Activated B cell treated with CpG ODN at 0.5 μM for 24 hours (primary cell): ENCODE measurements around the gene TUBA4B. TPM values are rescaled to one million over a fixed set of nuclear protein-coding genes. Genes with fewer than 3 reads are reported as not detected.

Source experiments
- ATAC-seq: fragments of 200-7000 bp; cut with Tn5 transposase; one replicate; pipeline ENCODE4 v1.10.0; 2021; ENCODE audit warnings: low read depth, mild to moderate bottlenecking, moderate library complexity
- CTCF ChIA-PET: fragments of 350-600 bp; sonication (Branson Sonifier 250); formaldehyde crosslinking; loops from one replicate; lab custom pipeline; 2021; ENCODE audit warnings: antibody characterized with exemption; lab: Charles Lee
- POLR2A ChIA-PET: fragments of 350-600 bp; sonication (Branson Sonifier 250); formaldehyde crosslinking; loops from one replicate; lab custom pipeline; 2021; ENCODE audit warnings: antibody characterized with exemption; lab: Charles Lee
- DNase-seq: peaks from one replicate; pipeline ENCODE4 v3.0.0; 2022
- H3K27ac Mint-ChIP-seq: one replicate; pipeline ENCODE4 v1.8.0; 2020; ENCODE audit warnings: mixed read lengths
- H3K27me3 Mint-ChIP-seq: one replicate; pipeline ENCODE4 v1.8.0; 2021; ENCODE audit warnings: mixed read lengths
- H3K36me3 Mint-ChIP-seq: one replicate; pipeline ENCODE4 v1.8.0; 2021; ENCODE audit warnings: low read depth, mixed read lengths
- H3K4me1 Mint-ChIP-seq: one replicate; pipeline ENCODE4 v1.8.0; 2021; ENCODE audit warnings: mixed read lengths
- H3K4me3 Mint-ChIP-seq: one replicate; pipeline ENCODE4 v1.8.0; 2020; ENCODE audit warnings: mild to moderate bottlenecking, mixed read lengths
- H3K9me3 Mint-ChIP-seq: one replicate; pipeline ENCODE4 v1.8.0; 2020; ENCODE audit warnings: mixed read lengths
- intact Hi-C: fragments of 100-400 bp; cut with micrococcal nuclease; formaldehyde crosslinking; loops from one replicate; pipeline ENCODE4 v1.15.1; 2024
- total RNA-seq: library from RNA; stranded (reverse); gene quantifications from 2 replicates; pipeline ENCODE4 v1.2.3, GENCODE V29; 2022
- TF ChIP-seq, protein P1 (sequence below): fragments of 200-600 bp; IDR thresholded peaks from one replicate; pipeline ENCODE4 v1.8.0; 2022; ENCODE audit warnings: antibody characterized with exemption, mild to moderate bottlenecking

TUBA4B gene
- total RNA-seq, 1 donor from 2014 or later = not detected

DNA sequence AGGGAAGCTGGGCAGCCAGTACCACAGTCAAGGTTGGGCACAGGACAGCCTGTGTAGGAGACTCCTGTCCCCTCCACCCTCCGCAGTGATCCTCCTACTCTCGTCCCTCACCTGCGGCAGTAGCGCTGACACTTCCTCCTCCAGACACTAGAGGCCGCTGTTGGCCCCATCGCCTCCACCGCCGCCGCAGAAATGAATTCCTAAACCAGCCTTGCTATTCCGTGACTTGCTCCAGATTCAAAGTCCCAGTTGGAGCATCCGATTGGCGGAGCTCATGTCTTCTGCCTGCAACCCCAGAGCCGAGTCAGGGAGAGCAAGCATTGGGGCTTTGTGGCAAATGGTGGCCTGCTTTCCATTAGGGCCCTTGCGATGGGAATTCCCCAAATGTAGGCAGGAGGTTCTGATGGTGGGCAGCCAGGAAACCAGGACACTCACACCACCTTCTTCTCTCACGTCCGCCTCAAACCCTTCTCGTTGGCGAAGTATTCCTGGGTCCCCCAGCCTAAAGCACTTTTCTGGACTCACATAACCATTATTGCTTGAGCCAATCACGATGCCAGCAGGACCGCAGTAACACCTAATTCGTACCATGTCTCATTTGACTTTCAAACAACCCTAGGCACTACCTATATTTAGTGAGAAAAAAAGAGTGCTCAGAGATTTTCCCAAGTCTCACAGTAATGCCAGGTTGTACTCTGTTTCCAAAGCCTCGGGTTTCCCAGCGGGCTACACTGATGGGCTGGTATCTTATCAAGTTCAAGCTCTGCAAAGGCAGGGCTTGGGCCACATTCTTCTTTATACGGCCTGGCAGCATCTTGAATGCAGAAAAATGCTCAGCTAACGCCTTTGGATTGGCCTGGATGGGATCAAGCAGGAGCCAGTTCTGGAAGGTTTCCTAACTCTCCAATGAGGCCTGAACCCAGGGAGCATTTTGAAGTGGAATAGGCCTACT, 24.9 kb downstream of the TUBA4B start:
- H3K27me3 Mint-ChIP-seq = no peaks in the 10 kb centered on the region
- ChIA-PET POLR2A (interaction anchor here (0.6 to 8.0 kb wide), 18 partner anchors 9 to 620 kb away, joined by 3 to 260 read pairs (median 10); partner anchors contain the start of genes ABCB6, ANKZF1, ATG9A and CNPPD1), CTCF (interaction anchor here (0.6 to 11.9 kb wide), 18 partner anchors 16 to 248 kb away, joined by 3 to 155 read pairs (median 6); partner anchors contain the start of genes ABCB6, ANKZF1, ATG9A and CNPPD1)
- peak; percentile 79 for DNase-seq
- H3K9me3 Mint-ChIP-seq = no peaks in the 10 kb centered on the region
- peaks cover 51% of the 10 kb centered on the region for H3K4me1 Mint-ChIP-seq
- peak; percentile 15 for ATAC-seq
- intact Hi-C loops = loop anchor here (2.0 to 5.0 kb wide), 2 partner anchors 264 to 567 kb away; partner anchors contain the start of genes CHPF, TMEM198 and TTLL4
- H3K27ac Mint-ChIP-seq = peak overlapping the region; percentile 97
- peak overlapping the region; percentile 89 for H3K4me3 Mint-ChIP-seq
- TF ChIP-seq, protein P1, sequence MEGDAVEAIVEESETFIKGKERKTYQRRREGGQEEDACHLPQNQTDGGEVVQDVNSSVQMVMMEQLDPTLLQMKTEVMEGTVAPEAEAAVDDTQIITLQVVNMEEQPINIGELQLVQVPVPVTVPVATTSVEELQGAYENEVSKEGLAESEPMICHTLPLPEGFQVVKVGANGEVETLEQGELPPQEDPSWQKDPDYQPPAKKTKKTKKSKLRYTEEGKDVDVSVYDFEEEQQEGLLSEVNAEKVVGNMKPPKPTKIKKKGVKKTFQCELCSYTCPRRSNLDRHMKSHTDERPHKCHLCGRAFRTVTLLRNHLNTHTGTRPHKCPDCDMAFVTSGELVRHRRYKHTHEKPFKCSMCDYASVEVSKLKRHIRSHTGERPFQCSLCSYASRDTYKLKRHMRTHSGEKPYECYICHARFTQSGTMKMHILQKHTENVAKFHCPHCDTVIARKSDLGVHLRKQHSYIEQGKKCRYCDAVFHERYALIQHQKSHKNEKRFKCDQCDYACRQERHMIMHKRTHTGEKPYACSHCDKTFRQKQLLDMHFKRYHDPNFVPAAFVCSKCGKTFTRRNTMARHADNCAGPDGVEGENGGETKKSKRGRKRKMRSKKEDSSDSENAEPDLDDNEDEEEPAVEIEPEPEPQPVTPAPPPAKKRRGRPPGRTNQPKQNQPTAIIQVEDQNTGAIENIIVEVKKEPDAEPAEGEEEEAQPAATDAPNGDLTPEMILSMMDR = peak; percentile 62
- H3K36me3 Mint-ChIP-seq = peaks cover 31% of the 10 kb centered on the region

DNA sequence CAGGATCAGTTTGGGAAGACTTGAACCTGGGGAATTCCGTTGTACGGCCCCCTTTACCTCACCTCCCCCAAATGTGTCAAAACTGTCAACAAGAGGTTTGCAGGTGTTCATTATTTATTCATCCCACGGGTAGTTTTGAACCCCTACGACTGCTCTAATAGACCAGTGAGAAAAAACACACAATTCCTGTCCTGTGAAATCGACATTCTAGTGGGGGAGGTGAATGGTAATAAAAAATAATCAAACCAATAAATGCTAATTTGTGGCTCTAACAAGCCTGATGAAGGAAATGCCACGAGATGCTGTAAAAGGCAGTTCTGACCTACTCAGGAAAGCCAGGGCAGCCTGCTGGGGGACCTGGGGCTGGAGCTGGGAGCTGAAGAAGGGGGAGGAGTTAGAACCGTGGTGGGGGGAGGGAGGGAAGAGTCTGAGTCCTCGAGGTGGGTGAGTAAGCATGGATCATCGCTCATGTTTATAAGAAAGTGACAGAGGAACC, 25.7 kb downstream of the TUBA4B start:
- DNase-seq = no peak
- Mint-ChIP-seq H3K4me3 (peak overlapping the region; percentile 89), H3K4me1 (peaks cover 51% of the 10 kb centered on the region), H3K27me3 (no peaks in the 10 kb centered on the region), H3K27ac (peak overlapping the region; percentile 97), H3K9me3 (no peaks in the 10 kb centered on the region), H3K36me3 (peaks cover 38% of the 10 kb centered on the region)
- POLR2A ChIA-PET = interaction anchor here (0.6 to 8.0 kb wide), 22 partner anchors 17 to 1921 kb away, joined by 3 to 260 read pairs (median 8); partner anchors contain the start of genes ABCB6, ANKZF1, ATG9A and CNPPD1
- ATAC-seq = no peak
- TF ChIP-seq, protein P1 = no peak
- intact Hi-C loops = loop anchor here (1.0 to 5.0 kb wide), 16 partner anchors 16 to 882 kb away; partner anchors contain the start of genes ANKZF1, ATG9A, CHPF and GLB1L
- CTCF ChIA-PET = interaction anchor here (0.6 to 11.9 kb wide), 14 partner anchors 15 to 249 kb away, joined by 3 to 155 read pairs (median 5); partner anchors contain the start of genes ANKZF1, ATG9A, CNPPD1 and DNPEP

DNA sequence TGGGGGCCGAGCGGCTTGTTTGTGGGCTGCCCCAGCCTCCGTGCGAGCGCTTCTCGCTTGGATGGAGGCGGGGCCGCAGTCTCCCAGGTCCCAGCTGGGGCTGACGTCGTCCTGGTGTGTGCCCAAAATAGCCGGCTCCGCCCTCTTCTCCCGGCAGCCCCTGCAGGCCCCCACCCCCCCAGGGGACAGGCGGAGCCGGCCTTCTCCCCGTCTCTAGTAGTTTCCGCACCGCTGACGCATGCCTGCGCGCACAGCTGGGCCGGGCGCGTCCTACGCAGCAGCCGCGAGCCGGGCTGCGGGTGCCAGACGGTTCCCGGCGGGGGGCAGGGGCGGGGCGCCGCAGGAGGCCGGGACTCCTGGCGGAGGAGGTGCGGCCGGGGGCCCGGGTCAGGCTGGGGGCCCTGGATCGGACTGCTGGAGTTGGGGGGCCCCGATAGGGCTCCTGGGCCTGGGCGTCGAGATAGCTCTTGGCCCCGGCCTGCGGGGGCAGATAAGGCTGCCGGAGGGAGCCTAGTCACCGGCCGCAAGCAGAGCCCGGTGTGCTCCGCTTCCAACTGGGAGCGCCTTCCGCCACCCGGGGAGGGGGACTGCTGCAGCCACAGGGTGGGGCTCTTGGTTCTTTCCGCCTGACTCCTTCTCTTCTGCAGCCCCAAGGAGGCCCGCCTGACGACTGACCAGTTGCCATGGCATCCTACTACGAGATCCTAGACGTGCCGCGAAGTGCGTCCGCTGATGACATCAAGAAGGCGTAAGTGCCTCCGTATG, 26.3 kb downstream of the TUBA4B start, which contains the start of gene DNAJB2:
TSS of gene DNAJB2 (plus strand) at position 216 of the 765 bp plus-strand sequence. CDS start at position 684, 468 bp downstream.
- Mint-ChIP-seq H3K36me3 (peaks cover 43% of the 10 kb centered on the region), H3K27ac (peak within 1 kb of the TSS; percentile 97), H3K4me3 (peak within 1 kb of the TSS; percentile 89), H3K9me3 (no peaks in the 10 kb centered on the region), H3K4me1 (peaks cover 48% of the 10 kb centered on the region), H3K27me3 (no peaks in the 10 kb centered on the region)
- intact Hi-C loops = loop anchor here (1.0 to 5.0 kb wide), 16 partner anchors 15 to 883 kb away; partner anchors contain the start of genes ANKZF1, ATG9A, CHPF and GLB1L
- TF ChIP-seq, protein P1 = no peak
- POLR2A ChIA-PET = interaction anchor here (0.6 to 8.0 kb wide), 20 partner anchors 17 to 1921 kb away, joined by 3 to 260 read pairs (median 8); partner anchors contain the start of genes ABCB6, ANKZF1, ATG9A and CNPPD1
- DNase-seq (peak; percentile 99), ATAC-seq (peak; percentile 78)
- CTCF ChIA-PET = interaction anchor here (0.6 to 11.9 kb wide), 12 partner anchors 14 to 109 kb away, joined by 3 to 155 read pairs (median 5); partner anchors contain the start of genes ANKZF1, ATG9A, CNPPD1 and DNPEP

DNA sequence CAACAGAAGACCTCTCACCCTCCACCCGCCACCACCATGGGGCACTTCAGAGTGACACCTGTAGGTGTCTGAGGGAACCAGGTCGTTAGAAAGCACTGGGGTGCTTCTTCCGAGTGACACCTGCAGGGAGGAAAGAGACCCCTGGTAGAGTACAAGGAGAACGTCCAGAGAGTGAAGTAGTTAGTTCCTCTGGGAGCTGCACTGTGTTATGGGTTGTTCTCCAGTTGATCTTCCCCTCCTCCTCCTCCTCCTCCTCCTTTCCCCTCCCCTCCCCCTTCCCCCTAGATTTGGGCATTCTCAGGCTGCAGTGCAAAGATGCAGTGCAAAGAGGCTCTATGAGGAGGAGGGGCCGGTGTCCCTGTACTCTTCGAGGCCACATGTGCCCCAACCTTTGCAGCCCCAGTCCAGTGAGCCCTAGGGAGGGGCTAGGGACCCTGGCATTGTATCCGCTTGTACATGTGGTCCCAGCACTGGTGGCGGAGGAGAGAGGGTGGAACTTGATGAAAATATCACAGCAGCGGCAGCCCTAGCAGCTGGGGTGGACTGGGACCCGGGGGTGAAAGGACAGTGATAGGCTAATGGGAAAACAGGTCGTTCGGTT, 27.0 kb downstream of the TUBA4B start:
- Mint-ChIP-seq H3K36me3 (peaks cover 46% of the 10 kb centered on the region), H3K4me1 (peaks cover 48% of the 10 kb centered on the region)

More for the DNA sequence above, 27.0 kb downstream of the TUBA4B start:
- TF ChIP-seq, protein P1 = no peak
- POLR2A ChIA-PET = interaction anchor here (0.9 to 8.0 kb wide), 11 partner anchors 16 to 108 kb away, joined by 3 to 260 read pairs (median 30); partner anchors contain the start of genes ABCB6, ANKZF1, ATG9A and CNPPD1
- Mint-ChIP-seq H3K27me3 (no peaks in the 10 kb centered on the region), H3K4me3 (peak overlapping the region; percentile 89), H3K27ac (peak overlapping the region; percentile 95), H3K9me3 (no peaks in the 10 kb centered on the region)
- ATAC-seq (peak; percentile 29), DNase-seq (no peak)
- intact Hi-C loops = loop anchor here (1.0 to 5.0 kb wide), 16 partner anchors 14 to 884 kb away; partner anchors contain the start of genes ANKZF1, ATG9A, CHPF and GLB1L
- CTCF ChIA-PET = interaction anchor here (0.6 to 11.9 kb wide), 6 partner anchors 14 to 108 kb away, joined by 3 to 155 read pairs (median 21); partner anchors contain the start of genes ANKZF1, ATG9A, DNPEP and TUBA4A
